Measurements from ENCODE around the gene CRYZL1.
A peak's percentile ranks its signal among the peaks of the same experiment; 100 is the strongest.
"Not testable (repeated sequence)": the region's sequence is repeated elsewhere in the genome, so short reads cannot be mapped to it uniquely, and the experiment has no call there.

Gene CRYZL1

DNA sequence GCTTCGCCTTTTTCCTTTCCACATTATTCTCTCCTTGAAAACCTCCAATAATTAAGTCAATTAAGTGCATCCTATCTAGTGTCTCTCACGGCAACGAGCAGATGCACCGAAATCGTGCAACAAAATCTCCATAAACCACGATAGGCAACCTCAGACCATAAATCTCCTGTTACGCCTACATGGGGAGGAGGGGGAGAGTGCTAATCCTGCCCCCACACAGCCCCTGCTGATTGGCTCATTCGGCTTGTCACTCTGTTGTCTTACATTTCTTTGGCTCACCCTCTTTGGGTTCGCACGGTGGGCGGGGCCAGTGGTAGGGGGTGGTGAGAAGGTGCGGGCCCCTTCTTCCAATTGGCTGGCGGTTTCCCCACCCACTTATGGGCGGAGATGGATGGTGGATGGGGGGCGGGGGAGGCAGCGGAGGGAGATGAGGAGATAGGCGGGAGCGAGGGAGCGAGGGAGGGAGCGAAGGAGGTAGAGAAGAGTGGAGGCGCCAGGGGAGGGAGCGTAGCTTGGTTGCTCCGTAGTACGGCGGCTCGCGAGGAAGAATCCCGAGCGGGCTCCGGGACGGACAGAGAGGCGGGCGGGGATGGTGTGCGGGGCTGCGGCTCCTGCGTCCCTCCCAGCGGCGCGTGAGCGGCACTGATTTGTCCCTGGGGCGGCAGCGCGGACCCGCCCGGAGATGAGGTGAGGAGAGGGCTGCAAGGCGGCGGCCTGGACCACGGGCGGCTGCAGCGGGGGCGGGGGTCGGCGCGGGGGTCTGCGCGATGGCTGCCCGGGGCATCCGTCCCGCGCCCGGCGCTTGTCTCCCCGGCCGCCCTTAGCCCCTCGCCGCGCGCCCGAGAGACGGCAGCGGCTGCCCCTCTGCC is 720 bp upstream of the CRYZL1 start, which contains the start of gene ITSN1:
ITSN1 (plus strand) TSS at position 475 of the 869 bp plus-strand sequence. CDS start 76,328 bp downstream, outside the sequence.
- DNase-seq, result peak; percentile 100
- intact Hi-C loops (cut with DNase I), result loop anchor here (2.0 to 10.0 kb wide), 4 partner anchors 53 to 1907 kb away; partner anchors contain the start of genes DONSON, RCAN1 and SCAF4

- intact Hi-C loops (cut with DNase I), result loop anchor here (5.0 to 10.0 kb wide), 3 partner anchors 266 to 1906 kb away; partner anchors contain the start of genes RCAN1 and SCAF4
- no peak for DNase-seq
These were observed 717 bp downstream of the CRYZL1 start for GRCh38 chr21:33640697-33641351.

GRCh38 chr21:33634254-33634653 is 7.3 kb downstream of the CRYZL1 start:
- no peak for DNase-seq
- intact Hi-C loops (cut with DNase I), result no loop called here

DNA sequence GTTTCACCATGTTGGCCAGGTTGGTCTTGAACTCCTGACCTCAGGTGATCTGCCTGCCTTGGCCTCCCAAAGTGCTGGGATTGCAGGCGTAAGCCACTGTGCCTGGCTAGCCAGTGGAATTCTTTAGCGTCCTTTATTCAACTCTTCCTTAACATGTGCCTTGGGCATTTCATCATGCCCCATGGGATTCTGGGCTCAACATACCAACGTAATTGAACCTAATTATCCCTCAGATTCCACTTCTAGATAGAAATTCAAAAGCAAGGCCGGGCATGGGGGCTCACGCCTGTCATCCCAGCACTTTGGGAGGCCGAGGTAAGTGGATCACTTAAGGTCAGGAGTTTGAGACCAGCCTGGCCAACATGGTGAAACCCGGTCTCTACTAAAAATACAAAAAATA is 15.4 kb downstream of the CRYZL1 start:
- DNase-seq; intact Hi-C loops (cut with DNase I): not testable (repeated sequence)

DNA sequence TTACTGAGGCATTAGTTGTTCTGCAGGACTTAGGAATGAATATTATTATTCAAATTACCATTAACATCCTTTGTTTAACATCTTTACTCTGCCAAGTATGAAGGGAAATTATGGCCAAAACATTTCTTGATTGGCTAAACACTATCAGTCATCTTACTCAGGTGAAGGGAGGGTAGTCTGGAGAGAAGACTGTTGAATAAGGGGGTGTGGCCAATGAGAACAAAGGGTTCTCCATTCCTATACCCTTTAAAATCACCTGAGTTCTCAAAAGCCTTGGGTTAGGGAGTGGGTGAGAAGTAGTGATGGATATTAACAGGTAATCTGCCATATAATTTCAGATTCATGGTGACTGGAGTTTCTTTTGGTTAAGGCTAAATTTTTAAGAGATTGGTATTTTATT is 19.3 kb downstream of the CRYZL1 start:
- DNase-seq, result no peak
- intact Hi-C loops (cut with DNase I), result no loop called here

- DNase-seq, result no peak
- intact Hi-C loops (cut with DNase I), result no loop called here
These were observed 21.8 kb downstream of the CRYZL1 start for GRCh38 chr21:33619726-33620125.

DNA sequence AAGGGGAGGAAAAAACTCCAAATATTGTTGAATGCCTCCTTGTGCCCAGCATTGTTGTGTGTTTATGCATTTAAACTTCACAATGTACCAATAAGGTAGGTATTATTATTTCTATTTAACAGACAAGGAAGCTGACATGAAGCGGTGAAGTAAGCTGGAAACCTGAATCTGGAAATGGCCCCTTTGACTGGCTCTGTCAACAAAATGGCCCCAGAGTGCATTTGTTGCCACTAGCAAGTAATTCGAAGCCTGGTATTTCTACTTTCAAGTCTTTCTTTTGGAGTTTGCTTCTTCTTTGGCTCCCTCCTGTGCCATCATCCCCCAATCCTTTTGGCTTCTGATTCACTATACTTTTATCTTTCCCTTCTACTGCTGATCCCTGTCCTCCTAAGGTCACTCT is 23.1 kb downstream of the CRYZL1 start:
- no peak for DNase-seq
- intact Hi-C loops (cut with DNase I), result no loop called here

DNA sequence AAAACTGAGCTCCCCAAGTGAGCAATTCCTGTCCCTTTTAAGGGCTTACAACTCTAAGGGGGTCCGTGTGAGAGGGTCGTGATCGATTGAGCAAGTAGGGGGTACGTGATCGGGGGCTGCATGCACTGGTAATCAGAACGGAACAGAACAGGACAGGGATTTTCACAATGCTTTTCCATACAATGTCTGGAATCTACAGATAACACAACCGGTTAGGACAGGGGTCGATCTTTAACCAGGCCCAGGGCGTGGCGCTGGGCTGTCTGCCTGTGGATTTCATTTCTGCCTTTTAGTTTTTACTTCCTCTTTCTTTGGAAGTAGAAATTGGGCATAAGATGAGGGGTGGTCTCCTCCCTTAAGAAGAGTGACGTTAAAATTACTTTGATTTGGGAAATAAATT is 24.0 kb downstream of the CRYZL1 start:
- not testable (repeated sequence) for DNase-seq

GRCh38 chr21:33611006-33611744 is 30.4 kb downstream of the CRYZL1 start:
- DNase-seq, result no peak
- intact Hi-C loops (cut with DNase I), result no loop called here

More for the DNA sequence above, 24.0 kb downstream of the CRYZL1 start:
- intact Hi-C loops (cut with DNase I), result not testable (repeated sequence)

DNA sequence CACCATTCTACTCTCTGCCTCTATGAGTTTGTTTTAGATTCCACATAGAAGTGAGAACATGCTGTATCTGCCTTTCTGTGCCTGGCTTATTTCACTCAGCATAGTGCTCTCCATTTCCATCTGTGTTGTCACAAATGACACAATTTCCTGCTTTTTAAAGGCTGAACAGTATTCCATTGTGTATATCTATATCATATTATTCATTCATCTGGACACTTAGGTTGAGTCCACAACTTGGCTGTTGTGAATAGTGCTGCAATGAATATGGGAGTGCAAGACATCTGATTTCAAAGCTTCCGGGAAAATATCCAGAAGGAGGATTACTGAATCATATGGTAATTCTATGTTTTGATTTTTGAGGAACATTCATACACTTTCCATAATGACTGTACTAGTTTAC is 33.0 kb downstream of the CRYZL1 start:
- no peak for DNase-seq
- intact Hi-C loops (cut with DNase I), result loop anchor here (5.0 kb wide), 1 partner anchor 776 kb away; no protein-coding TSS in a partner anchor

- no peak for DNase-seq
- intact Hi-C loops (cut with DNase I), result no loop called here
These were observed 43.5 kb downstream of the CRYZL1 start for GRCh38 chr21:33598051-33598450.

- DNase-seq, result peak; percentile 78 to 98 (median 85)
- intact Hi-C loops (cut with DNase I), result loop anchor here (2.0 to 5.0 kb wide), 2 partner anchors 46 to 54 kb away; partner anchors contain the start of genes GART, ITSN1 and SON
These were observed 52.8 kb downstream of the CRYZL1 start, which contains the start of gene DONSON for GRCh38 chr21:33588485-33589335. DONSON (minus strand) TSS chr21:33588684; CDS start chr21:33588641, 43 bp downstream.

GRCh38 chr21:33587792-33588484 is 53.6 kb downstream of the CRYZL1 start:
- DNase-seq, result peak in 8 of 10 donors; percentile 16 to 89 (median 20)
- intact Hi-C loops (cut with DNase I), result loop anchor here (2.0 to 5.0 kb wide), 2 partner anchors 46 to 55 kb away; partner anchors contain the start of genes GART, ITSN1 and SON

DNA sequence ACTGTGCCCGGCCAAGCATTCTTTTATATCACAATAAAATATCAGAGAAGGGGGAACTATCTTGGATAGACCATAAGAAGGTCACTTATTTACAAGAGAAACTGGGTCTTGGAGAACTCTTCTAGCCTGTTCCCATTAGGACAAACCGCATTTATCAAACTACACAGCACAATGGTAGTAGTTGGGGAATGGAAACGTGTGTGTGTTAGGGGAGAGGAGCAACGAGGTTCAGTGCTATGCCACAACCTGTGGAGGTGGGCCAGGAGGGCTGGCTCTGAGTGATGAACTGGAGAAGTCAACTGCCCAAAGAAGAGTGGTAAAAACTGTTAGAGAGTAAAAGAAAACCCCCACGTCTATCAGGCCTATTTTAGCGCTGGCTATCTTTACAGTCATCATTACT is 54.6 kb downstream of the CRYZL1 start:
- DNase-seq, result no peak
- intact Hi-C loops (cut with DNase I), result loop anchor here (5.0 kb wide), 1 partner anchor 45 kb away; the partner anchor contains the start of genes GART and SON

GRCh38 chr21:33584455-33584854 is 57.1 kb downstream of the CRYZL1 start:
- no peak for DNase-seq
- intact Hi-C loops (cut with DNase I), result no loop called here

DNA sequence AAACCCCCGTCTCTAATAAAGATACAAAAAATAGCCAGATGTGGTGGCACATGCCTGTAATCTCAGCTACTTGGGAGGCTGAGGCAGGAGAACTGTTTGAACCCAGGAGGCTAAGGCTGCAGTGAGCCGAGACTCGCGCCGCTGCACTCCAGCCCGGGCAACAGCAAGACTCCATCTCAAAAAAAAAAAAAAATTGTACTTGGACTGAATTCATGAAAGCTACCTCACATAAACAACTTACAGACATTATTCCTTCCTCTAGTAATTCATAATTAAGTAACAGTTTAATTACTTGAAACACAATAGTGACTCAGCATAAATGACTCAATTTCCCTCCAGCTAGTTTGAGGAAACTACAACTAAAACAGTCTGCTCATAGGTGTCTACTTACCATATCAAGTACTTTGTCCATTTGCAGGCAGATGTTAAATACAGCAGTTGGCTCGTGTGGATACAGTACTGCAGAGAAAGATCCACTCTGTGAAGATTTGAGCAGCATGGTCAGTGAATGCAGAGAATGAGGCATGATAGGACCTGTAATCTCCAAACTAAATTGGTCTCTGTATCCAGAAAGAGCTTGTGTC is 62.5 kb downstream of the CRYZL1 start:
- intact Hi-C loops (cut with DNase I), result no loop called here
- DNase-seq, result no peak

GRCh38 chr21:33578214-33578613 is 63.3 kb downstream of the CRYZL1 start:
- intact Hi-C loops (cut with DNase I), result no loop called here
- DNase-seq, result no peak

DNA sequence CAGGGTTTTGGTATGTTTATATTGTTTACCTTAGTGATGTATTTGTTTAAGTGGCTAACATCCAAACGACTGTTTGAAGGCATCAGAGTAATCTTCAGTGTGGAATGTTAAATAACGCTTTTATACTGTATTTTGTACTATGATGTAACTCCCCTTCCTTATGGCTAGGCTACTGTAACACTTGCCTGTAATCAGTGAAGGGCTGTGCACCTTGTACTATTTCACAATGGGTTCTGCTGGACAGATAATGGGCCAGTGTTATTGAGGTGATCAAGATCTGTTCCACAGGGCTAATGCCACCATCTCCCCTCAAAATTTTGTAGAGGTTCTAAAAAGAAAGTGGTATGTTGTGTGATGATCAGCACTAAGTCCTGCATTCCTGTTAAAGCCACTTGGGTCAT is 64.8 kb downstream of the CRYZL1 start:
- intact Hi-C loops (cut with DNase I); DNase-seq: not testable (repeated sequence)
